HG02642 (cell line): ENCODE measurements around the gene SLC4A1AP.
"Not testable (repeated sequence)": the region's sequence is repeated elsewhere in the genome, so short reads cannot be mapped to it uniquely, and the experiment has no call there.

Experiments
- ATAC-seq: cut with Tn5 transposase; IDR thresholded peaks from one replicate; pipeline ENCODE4 v1.9.1; 2021; ENCODE audit warnings: mild to moderate bottlenecking; ENCODE audit not compliant: unreplicated experiment, poor library complexity

Gene SLC4A1AP

GRCh38 chr2:27647737-27648136 is 16.0 kb upstream of the SLC4A1AP start:
- ATAC-seq, result no peak

GRCh38 chr2:27651056-27651455 is 12.6 kb upstream of the SLC4A1AP start:
- no peak for ATAC-seq

GRCh38 chr2:27652341-27652740 is 11.3 kb upstream of the SLC4A1AP start:
- ATAC-seq, result no peak

DNA sequence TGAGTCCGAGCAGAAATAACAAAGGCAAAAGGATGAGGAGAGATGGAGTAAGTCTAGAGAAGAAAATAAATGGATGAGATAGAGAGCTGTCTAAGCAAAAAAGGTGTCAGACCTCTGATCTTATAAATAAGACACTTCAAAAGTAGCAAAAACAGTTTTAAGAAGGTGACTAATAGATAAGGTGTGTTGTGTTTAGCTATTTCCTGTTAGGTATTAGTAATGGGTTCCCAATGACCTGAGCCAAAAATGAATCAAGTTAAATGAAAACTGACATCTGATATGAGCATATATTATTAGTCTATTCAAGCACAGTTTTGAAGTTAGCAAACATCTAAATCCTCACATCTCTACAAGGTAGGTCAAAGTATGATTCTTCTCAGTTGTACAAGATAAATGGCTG is 10.9 kb upstream of the SLC4A1AP start:
- ATAC-seq, result no peak

- ATAC-seq, result no peak
Observed at GRCh38 chr2:27653397-27653796, 10.3 kb upstream of the SLC4A1AP start.

- ATAC-seq, result no peak
Observed at GRCh38 chr2:27655155-27655951, 8.3 kb upstream of the SLC4A1AP start.

GRCh38 chr2:27661371-27661770 is 2.3 kb upstream of the SLC4A1AP start:
- no peak for ATAC-seq

- ATAC-seq, result peak; percentile 8
Observed at GRCh38 chr2:27664154-27664574, 475 bp downstream of the SLC4A1AP start.

DNA sequence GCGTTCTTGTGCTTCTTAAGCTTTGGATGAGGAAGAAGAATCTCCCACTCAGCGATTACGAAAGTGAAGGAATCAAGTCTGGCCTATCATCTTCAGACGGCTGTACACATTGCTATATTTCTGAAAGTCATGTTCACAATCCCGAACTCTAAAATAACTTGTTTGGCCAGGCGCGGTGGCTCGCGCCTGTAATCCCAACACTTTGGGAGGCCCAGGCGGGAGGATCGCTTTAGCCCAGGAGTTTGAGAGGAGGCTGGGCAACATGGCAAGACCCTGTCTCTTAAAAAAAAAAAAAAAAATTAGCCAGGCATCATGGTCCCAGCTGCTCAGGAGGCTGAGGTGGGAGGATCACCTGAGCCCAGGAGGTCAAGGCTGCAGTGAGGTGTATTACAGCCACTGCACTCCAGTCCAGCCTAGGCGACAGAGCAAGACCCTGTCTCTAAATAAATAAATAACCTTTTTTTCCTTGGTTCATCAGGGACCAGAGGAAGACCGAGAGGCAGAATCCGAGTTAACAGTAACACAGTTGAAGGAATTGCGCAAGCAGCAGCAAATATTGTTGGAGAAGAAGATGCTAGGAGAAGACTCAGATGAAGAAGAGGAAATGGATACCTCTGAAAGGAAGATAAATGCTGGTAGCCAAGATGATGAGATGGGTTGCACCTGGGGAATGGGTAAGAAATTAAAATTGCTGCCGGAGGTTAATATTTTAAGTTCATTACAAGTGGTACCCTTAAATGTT is 1.1 kb downstream of the SLC4A1AP start:
- ATAC-seq, result no peak

DNA sequence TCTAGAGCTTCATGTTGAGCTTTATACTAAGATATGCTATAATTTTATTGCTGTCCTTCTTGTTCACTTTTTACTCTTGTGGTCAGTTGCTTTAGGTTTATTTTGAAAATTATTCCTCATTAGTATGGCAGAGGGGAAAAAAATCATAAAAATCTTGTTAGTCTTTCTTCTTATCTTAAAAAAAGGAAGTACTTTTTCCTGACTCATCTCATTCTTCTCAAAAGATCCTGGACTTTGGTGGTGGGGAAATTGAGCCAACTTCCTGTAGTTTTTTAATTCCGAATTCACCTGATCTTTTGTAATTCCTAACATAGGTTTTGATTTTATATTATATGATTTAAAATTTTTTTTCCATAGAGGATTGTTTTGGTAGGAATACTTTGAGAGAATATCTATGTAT is 3.8 kb downstream of the SLC4A1AP start:
- ATAC-seq, result no peak

GRCh38 chr2:27671235-27671634 is 7.5 kb downstream of the SLC4A1AP start:
- ATAC-seq, result no peak

DNA sequence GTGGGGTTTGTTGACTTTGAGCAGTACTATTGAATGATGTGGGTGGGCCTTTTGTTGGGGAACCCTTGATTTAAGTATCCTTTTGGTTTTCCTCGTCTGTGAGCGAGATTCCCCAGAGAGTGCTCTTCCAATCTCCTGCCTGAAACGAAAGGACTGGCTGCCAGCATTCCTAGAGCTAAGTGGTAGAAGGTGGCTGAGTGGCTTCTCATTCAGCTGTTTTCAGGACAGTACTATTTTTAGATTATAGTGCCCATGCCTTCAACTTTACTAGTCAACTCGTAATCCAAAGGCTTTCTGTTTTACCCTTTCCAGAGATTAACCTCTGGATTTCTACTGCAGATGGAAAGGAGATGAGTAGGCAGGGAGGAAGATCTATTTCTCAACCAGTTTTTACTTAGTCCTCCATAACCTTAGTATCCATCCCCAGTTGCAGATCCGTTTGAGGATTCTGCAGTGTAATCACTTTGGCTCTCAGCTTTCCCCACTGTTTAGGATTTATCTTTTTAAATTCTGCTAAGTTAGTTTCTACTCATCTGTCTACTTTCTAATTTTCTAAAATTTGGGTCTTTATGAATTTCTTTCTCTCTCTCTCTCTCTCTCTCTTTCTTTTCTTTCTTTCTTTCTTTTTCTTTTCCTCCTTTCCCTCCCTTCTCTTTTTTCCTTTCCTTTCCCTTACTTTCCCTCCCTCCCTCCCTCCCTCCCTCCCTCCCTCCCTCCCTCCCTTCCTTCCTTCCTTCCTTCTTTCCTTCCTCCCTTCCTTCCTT is 9.2 kb downstream of the SLC4A1AP start:
- no peak for ATAC-seq

GRCh38 chr2:27680571-27680970 is 16.9 kb downstream of the SLC4A1AP start:
- ATAC-seq, result no peak

GRCh38 chr2:27681841-27682240 is 18.2 kb downstream of the SLC4A1AP start:
- no peak for ATAC-seq

- not testable (repeated sequence) for ATAC-seq
Observed at GRCh38 chr2:27682334-27682771, 18.7 kb downstream of the SLC4A1AP start.

DNA sequence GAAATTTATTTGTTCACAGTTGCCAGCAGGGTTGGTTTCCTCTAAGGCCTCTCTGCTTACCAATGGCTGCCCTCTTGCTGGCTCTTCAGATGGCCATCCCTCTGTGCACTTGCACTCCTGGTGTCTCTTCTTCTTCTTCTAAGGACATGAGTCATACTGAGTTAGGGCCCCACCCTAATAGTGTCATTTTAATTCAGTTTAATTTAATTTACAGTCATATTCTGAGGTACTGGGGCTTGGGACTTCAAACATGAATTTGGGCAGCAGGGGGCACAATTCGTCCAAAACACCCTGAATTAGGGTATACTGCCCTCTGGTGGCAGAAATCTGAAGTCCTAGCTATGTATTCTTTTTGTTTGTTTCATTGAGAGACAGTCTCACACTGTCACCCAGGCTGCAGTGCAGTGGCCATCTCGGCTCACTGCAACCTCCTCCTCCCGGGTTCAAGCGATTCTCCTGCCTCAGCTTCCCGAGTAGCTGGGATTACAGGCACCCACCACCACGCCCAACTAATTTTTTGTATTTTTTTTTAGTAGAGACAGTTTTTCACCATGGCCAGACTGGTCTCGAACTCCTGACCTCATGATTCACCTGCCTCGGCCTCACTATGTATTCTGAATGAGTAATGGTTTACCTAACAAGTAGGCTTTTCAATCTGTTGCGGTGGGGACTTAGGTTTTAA is 19.8 kb downstream of the SLC4A1AP start:
- peak; percentile 75 for ATAC-seq

GRCh38 chr2:27685006-27685405 is 21.3 kb downstream of the SLC4A1AP start:
- ATAC-seq, result not testable (repeated sequence)

DNA sequence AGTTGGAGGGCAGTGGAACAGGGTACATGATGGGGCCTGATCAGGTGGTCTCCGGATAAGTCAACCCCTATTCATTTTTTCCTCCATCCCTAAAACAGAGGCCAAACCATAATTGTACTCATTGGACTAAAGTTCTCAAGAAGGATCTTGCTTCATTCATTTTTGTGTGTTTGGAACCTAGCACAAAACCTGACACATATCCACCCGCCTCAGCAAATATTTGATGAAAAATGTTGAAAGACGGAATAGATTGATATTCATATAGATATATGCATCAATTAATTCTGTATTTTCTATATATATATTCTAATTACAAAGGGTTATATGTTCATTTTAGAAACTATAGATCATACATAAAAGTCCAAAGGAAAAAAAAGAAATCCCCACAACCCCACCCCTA is 21.9 kb downstream of the SLC4A1AP start:
- no peak for ATAC-seq

DNA sequence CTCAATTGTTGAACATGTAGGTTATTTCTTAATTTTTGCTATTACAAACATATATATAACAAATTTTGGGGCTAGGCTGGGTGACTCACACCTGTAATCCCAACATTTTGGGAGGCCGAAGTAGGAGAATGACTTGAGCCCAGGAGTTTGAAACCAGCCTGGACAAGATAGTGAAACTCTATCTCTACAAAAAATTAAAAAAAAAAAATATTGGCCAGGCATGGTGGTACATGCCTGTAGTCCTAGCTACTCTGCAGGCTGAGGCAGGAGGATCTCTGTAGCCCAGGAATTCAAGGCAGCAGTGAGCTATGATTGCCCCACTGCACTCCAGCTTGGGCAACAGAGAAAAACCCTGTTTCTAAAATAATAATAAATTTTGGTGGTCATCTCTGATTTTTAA is 23.5 kb downstream of the SLC4A1AP start:
- no peak for ATAC-seq

- no peak for ATAC-seq
Observed at GRCh38 chr2:27689424-27689823, 25.7 kb downstream of the SLC4A1AP start.
